HG03571 (cell line): ENCODE results near the gene DLG2.
A peak's percentile ranks its signal among the peaks of the same experiment; 100 is the strongest.
"Not testable (repeated sequence)": the region's sequence is repeated elsewhere in the genome, so short reads cannot be mapped to it uniquely, and the experiment has no call there.

ENCODE experiments used
- ATAC-seq: cut with Tn5 transposase; IDR thresholded peaks from one replicate; pipeline ENCODE4 v1.9.1; 2021; ENCODE audit not compliant: unreplicated experiment

Gene DLG2

GRCh38 chr11:85647078-85647477 is 19.9 kb upstream of the DLG2 start:
- no peak for ATAC-seq

- ATAC-seq: no peak
Observed at GRCh38 chr11:85643191-85643614, 16.1 kb upstream of the DLG2 start.

- no peak for ATAC-seq
Observed at GRCh38 chr11:85634747-85635146, 7.6 kb upstream of the DLG2 start.

DNA sequence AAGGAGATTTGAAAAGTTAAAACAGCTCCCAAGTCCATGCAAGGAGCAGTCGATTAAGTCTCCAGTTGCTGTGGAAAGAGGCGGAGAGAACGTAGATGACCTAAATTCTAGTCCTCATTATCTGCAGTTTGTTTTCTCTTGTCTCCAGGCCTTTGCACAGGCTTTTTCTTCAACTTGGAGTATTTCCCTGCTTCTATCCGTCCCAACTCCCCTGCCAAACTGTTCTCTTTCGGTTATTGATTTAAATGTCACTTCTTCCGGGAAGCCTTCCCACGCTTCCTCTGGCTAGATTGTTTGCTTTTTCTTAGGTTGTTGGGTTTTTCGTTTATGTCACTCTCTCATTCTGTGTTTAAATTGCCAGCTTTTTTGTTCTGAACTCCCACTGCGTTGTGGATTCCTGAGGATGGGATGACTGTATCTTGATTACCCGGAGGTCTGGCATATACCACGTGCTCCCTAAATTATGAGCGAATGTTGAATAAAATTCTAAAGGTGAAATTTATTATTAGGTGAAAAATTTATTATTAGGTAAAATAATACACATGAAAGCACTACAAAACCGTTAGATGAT is 1.7 kb upstream of the DLG2 start:
- peak; percentile 1 for ATAC-seq

- ATAC-seq: peak; percentile 100
Observed at GRCh38 chr11:85627998-85628770, 1.0 kb upstream of the DLG2 start, which contains the start of gene TMEM126B. Gene TMEM126B (plus strand): TSS chr11:85628593. CDS start chr11:85628608, 15 bp downstream.

DNA sequence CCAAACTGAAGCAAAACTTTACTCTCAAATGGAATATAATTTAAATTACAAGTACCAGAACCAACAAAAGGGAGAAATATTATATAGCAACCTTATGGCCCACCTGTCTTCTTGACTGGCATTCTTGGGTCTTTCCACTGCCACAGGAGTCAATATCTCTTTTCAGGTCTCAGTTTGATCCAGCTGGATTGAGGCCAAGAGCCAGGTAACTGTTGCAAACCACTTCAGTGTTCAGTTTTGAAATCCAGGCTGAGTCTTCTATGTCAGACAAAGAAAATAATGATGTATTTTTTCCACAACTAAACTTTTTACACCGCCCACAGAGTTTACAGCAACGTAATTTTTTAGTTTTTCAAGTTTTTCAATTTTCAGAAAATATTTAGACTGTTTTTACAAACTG is 648 bp downstream of the DLG2 start:
- ATAC-seq: no peak

- no peak for ATAC-seq
Observed at GRCh38 chr11:85620256-85620655, 6.9 kb downstream of the DLG2 start.

DNA sequence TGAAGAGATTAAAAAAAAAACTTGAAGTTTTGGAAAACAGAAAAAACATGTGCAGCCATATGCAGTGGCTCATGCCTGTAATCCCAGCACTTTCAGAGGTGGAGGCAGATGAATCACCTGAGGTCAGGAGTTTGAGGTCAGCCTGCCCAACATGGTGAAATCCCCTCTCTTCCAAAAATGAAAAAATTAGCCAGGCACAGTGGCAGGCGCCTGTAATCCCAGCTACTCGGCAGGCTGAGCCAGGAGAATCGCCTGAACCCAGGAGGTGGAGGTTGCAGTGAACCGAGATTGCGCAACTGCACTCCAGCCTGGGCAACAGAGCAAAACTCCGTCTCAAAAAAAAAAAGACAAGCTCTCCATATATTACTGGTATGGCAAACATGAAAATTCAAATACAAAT is 7.6 kb downstream of the DLG2 start:
- ATAC-seq: no peak

- not testable (repeated sequence) for ATAC-seq
Observed at GRCh38 chr11:85611643-85612042, 15.5 kb downstream of the DLG2 start.

GRCh38 chr11:85609286-85609685 is 17.9 kb downstream of the DLG2 start:
- ATAC-seq: not testable (repeated sequence)

DNA sequence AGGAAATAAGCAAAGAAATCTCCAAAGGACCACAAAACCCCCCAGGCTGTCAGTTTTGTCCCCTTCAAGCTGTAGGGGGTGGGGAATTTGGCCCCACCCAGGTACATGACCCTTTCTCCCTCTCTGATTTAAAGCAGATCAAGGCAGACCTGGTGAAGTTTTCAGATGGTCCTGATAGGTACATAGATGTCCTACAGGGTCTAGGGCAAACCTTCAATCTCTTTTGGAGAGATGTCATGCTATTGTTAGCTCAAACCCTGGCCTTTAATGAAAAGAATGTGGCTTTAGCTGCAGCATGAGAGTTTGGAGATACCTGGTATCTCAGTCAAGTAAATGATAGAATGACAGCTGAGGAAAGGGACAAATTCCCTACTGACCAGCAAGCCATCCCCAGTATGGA is 18.5 kb downstream of the DLG2 start:
- ATAC-seq: not testable (repeated sequence)

GRCh38 chr11:85606237-85606636 is 20.9 kb downstream of the DLG2 start:
- ATAC-seq: not testable (repeated sequence)

- no peak for ATAC-seq
Observed at GRCh38 chr11:85603220-85603619, 23.9 kb downstream of the DLG2 start.

DNA sequence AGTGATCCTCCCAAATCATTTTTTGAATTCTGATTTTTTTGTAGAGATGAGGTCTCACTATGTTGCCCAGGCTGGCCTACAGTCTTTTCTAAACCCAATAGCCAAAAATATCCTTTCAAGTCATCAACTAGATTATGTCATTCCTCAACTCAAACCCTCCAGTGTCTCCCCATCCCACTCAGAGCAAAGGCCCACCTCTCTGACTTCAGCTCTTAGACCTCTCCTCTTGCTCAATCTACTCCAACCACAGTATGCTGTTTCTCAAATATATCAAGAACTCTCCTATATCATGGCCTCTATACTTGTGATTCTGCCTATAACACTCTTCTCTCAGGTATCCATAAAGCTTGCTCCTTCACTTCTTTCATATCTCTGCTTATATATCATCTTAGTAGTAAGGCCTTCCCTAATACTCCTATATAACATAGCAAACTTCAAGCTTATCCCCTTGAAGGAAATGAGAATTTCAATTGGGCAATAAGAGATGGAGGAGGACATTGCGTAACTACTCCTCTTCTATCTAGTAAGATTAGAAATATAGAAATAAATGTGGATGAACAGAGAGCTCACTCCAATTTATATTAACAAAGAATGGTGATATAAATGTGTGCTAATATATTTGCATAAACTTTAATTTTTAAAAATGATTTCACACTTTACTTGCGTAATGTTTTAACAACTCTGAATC is 24.5 kb downstream of the DLG2 start:
- ATAC-seq: no peak

- no peak for ATAC-seq
Observed at GRCh38 chr11:85599083-85599482, 28.1 kb downstream of the DLG2 start.

DNA sequence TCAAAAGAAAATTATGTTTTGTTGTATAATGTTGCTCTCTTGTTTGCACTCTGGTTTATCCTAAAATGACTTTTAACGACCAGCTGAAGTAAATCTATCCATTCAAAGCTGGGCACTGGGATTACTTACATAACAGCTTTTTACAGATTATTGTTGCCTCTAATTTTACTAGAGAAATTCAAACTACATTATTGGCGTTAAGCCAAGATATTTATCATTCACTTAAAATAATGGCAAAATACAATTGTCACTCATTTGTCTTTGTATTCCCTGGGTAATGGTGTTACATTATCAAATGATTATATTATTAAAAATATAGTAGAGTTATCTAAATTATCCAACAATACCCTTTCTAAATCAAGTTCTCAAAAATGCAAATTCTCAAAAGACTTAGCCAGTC is 30.3 kb downstream of the DLG2 start:
- ATAC-seq: no peak

GRCh38 chr11:85595285-85595884 is 31.8 kb downstream of the DLG2 start:
- ATAC-seq: no peak

DNA sequence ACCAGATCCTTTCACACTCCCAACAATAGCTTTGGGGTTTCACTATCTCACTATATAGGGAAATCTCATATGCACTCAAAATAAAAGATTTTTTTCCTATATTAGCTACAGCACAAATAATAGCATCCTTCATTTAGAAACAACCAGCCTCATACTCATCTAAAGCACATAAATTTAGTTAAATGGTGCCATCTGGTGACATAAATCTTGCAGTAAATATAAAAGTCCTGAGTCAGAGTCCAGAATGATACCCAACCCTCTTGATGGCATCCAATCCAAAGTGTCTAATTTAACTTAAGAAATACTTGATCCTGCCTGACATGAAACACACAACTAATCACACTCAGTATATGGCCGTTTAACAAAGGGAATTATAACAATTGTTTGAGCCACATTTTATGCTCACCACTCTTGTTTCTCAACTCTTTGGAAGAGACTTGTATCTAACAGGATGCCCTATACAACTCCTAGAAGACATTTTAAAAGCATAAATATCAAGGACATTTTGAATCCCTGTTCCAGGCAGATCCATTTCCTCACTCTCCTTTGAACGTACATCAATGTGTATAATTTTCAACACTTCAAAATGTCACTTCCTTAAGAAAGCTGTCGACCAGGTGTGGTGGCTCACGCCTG is 36.2 kb downstream of the DLG2 start:
- no peak for ATAC-seq

- ATAC-seq: no peak
Observed at GRCh38 chr11:85589373-85589772, 37.8 kb downstream of the DLG2 start.

DNA sequence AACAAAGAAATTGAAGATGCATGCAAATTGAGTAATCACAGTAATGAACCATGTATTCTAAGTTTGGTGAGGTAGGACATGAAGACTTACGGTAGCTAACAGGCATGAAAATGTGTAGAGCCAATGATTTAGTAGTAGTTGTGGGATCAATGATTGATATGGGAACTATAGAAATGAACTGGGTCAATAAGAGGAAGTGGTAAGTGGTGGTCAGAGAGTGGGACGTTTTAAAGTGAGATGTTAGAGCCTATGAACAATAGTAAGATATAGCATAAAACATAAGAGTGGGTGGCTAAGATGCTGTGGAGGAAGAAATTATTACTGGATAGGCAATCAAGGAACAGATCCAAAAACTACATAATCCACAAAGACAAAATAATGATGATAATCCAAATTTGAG is 45.0 kb downstream of the DLG2 start:
- ATAC-seq: no peak

DNA sequence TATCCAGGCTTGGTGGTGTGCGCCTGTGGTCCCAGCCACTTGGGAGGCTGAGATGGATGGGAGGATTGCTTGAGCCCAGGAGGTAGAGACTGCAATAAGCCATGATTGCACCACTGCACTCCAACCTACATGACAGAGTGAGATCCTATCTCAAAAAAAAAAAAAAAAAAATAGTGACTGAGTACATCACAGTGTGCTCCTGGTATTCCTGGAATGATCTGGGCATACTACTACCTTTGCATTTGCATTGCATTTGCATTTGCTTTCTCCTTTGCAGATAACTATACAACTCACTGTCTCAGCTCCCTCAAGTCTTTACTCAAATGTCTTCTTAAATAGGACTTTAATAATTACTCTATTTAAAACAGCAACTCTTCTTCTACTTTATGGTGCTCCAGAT is 51.8 kb downstream of the DLG2 start:
- ATAC-seq: no peak
